Measurements from ENCODE around the gene DGCR2. TPM values are rescaled to one million over a fixed set of nuclear protein-coding genes. Genes with fewer than 3 reads are reported as not detected.

The DGCR2 gene
- total RNA-seq, 1 donor from 2014 or later = 20.6 TPM

DNA sequence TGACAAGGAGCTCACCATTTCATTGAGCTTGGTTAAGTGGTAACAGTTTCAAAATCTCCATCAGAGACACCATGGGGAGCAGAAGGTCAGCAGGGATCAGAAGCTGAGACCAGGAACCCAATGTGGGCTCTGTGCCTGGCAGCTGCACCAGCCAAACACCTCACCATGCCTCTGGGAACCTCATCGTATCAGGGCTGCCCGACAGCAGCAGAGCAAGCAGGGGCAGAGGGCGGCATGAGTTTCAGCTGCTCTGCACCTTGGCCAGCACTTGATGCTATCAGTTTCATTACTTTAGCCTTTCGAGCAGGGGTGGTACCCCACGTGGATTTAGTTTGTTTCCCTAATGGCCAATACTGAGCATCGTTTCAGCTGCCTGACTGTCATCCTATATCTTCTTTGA, 77.8 kb downstream of the DGCR2 start:
- DNase-seq (ENCODE audit: low spot score) = no peak
- Histone ChIP-seq H3K36me3 (no peaks in the 10 kb centered on the region), H3K4me1 (no peaks in the 10 kb centered on the region), H3K9ac (no peak overlapping the region), H3K4me2 (no peak overlapping the region), H3K27me3 (no peaks in the 10 kb centered on the region), H2AFZ (replicated peaks) (no peak overlapping the region), H3K27ac (no peak overlapping the region), H3K9me3 (ENCODE audit: low read depth) (no peaks in the 10 kb centered on the region), H3K79me2 (ENCODE audit: low read depth) (no peaks in the 10 kb centered on the region), H3K4me3 (no peak overlapping the region), H4K20me1 (ENCODE audit: low read depth) (peaks cover 12% of the 10 kb centered on the region), H3F3A (ENCODE audit: low read depth) (no peaks in the 10 kb centered on the region)
- no peaks in the 10 kb centered on the region for H3K4me1 Mint-ChIP-seq
- peaks cover 31% of the 10 kb centered on the region for H3K36me3 Mint-ChIP-seq
- no peak overlapping the region for H3K27ac Mint-ChIP-seq
- H3K4me3 Mint-ChIP-seq = no peak overlapping the region
- no peaks in the 10 kb centered on the region for H3K9me3 Mint-ChIP-seq
- peaks cover 2% of the 10 kb centered on the region for H3K27me3 Mint-ChIP-seq (ENCODE audit: insufficient read depth, low read depth)
- TF ChIP-seq, protein P1, sequence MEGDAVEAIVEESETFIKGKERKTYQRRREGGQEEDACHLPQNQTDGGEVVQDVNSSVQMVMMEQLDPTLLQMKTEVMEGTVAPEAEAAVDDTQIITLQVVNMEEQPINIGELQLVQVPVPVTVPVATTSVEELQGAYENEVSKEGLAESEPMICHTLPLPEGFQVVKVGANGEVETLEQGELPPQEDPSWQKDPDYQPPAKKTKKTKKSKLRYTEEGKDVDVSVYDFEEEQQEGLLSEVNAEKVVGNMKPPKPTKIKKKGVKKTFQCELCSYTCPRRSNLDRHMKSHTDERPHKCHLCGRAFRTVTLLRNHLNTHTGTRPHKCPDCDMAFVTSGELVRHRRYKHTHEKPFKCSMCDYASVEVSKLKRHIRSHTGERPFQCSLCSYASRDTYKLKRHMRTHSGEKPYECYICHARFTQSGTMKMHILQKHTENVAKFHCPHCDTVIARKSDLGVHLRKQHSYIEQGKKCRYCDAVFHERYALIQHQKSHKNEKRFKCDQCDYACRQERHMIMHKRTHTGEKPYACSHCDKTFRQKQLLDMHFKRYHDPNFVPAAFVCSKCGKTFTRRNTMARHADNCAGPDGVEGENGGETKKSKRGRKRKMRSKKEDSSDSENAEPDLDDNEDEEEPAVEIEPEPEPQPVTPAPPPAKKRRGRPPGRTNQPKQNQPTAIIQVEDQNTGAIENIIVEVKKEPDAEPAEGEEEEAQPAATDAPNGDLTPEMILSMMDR (IDR thresholded peaks at IDR 0.05) = no peak
- TF ChIP-seq EZH2phosphoT487 (IDR thresholded peaks at IDR 0.05) (no peak), EZH2 (IDR thresholded peaks at IDR 0.05) (no peak)

DNA sequence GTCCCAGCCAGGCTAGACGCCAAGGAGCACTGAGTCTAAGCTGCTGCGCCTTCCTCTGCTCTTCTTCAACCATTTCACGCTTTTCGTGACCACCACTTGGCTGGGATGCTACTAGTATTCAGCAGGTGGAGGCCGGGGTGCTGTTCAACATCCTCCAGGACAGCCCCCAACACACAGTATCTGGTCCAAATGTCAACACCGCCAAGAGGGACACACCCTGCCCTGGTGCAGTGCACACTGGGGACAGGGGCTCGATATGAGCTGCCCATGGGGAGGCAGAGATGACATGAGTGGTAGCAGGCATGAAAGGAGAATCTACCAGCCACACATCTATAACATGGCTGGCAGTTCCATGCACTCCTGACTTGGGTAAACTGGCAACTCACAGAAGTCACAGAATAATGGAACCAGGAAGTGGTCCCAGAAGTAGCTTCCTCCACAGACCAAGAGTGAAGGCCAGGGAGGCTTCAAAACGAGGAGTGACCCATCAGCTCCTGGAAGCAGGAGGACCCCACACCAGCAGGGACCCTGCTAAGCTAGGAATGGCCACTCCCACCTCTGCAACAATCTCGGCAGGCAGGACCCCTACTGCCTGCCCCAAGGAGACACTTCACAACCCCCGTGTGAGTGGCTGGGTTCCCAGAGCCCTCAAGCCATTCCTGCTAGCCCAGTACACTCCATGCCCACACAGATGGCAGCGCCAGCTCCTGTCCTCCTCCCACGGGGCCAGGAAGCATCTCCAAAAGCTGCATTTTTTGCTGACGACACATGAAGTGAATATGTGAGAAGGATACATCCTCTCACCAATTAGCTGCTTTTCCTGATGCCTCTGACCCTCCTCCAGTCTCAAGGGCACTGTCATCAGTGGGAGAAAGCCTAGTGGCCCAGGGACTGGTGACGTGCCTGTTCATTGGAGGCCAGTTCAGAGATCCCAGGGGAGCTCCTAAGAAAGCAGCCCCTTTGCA, 78.8 kb downstream of the DGCR2 start:
- no peaks in the 10 kb centered on the region for H3K27me3 ChIP-seq
- H2AFZ ChIP-seq (replicated peaks) = no peak overlapping the region
- Mint-ChIP-seq H3K36me3 (peaks cover 24% of the 10 kb centered on the region), H3K4me1 (no peaks in the 10 kb centered on the region), H3K27me3 (ENCODE audit: insufficient read depth, low read depth) (peaks cover 2% of the 10 kb centered on the region), H3K4me3 (no peak overlapping the region), H3K27ac (no peak overlapping the region), H3K9me3 (no peaks in the 10 kb centered on the region)
- H3K36me3 ChIP-seq = no peaks in the 10 kb centered on the region
- no peaks in the 10 kb centered on the region for H3K9me3 ChIP-seq (ENCODE audit: low read depth)
- H3F3A ChIP-seq (ENCODE audit: low read depth) = no peaks in the 10 kb centered on the region
- H3K4me2 ChIP-seq = no peak overlapping the region
- TF ChIP-seq EZH2phosphoT487 (IDR thresholded peaks at IDR 0.05) (no peak), EZH2 (IDR thresholded peaks at IDR 0.05) (no peak)
- TF ChIP-seq, protein P1 (IDR thresholded peaks at IDR 0.05) = no peak
- no peak overlapping the region for H3K9ac ChIP-seq
- peaks cover 14% of the 10 kb centered on the region for H4K20me1 ChIP-seq (ENCODE audit: low read depth)
- H3K4me1 ChIP-seq = no peaks in the 10 kb centered on the region
- DNase-seq (ENCODE audit: low spot score) = no peak
- H3K27ac ChIP-seq = no peak overlapping the region
- H3K4me3 ChIP-seq = no peak overlapping the region
- H3K79me2 ChIP-seq (ENCODE audit: low read depth) = no peaks in the 10 kb centered on the region

DNA sequence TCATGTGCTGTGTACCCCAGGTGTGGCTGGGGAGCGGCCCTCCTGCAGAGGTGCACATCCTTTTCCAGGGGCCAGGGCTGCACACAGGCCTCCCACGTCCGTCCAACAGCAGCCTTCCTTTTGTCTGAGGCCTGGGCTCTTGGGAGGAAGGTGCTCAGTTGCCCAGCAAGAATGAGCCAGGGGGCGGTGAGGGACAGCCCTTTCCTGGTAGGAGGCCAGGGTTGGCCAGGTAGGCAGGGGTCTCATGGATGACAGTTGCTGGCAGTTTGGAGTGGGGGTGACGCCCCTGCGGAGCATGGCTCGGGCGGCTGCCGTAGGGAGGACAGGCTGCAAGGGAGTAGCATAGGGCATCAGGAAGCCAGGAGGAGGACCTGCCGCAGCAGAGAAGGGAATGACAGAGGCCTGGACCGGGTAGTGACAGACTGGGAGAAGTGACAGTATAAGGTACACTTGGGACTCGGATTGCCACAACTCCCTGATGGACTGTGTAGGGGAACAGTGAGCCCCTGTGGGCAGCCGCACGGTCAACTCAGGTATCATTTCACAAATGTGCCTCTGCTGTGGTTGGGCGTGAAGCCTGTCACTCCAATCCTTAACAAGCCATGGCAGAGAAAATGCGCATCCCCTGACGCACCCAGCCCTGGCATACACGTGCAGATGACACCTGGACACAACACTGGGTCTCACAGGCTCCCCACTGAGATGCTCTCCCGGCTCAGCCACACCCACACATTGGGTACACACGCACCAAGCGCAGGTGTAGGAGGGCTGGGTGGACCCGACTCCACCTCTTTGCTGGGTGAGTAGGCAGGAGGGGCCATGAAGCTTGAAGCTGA, 79.7 kb downstream of the DGCR2 start:
- Mint-ChIP-seq H3K27ac (no peak overlapping the region), H3K36me3 (peaks cover 20% of the 10 kb centered on the region), H3K9me3 (no peaks in the 10 kb centered on the region), H3K27me3 (ENCODE audit: insufficient read depth, low read depth) (peaks cover 2% of the 10 kb centered on the region), H3K4me3 (no peak overlapping the region), H3K4me1 (no peaks in the 10 kb centered on the region)
- Histone ChIP-seq H3K4me1 (no peaks in the 10 kb centered on the region), H3K4me3 (no peak overlapping the region), H3K4me2 (no peak overlapping the region), H3K9me3 (ENCODE audit: low read depth) (no peaks in the 10 kb centered on the region), H2AFZ (replicated peaks) (no peak overlapping the region), H3K9ac (no peak overlapping the region), H3F3A (ENCODE audit: low read depth) (no peaks in the 10 kb centered on the region), H3K36me3 (no peaks in the 10 kb centered on the region), H4K20me1 (ENCODE audit: low read depth) (peaks cover 14% of the 10 kb centered on the region), H3K27me3 (no peaks in the 10 kb centered on the region), H3K27ac (no peak overlapping the region), H3K79me2 (ENCODE audit: low read depth) (no peaks in the 10 kb centered on the region)
- no peak for TF ChIP-seq EZH2 (IDR thresholded peaks at IDR 0.05)
- TF ChIP-seq, protein P1 (IDR thresholded peaks at IDR 0.05) = no peak
- no peak for TF ChIP-seq EZH2phosphoT487 (IDR thresholded peaks at IDR 0.05)
- DNase-seq (ENCODE audit: low spot score) = no peak
